Trophoblast cell (in vitro differentiated cells and primary cell): Measurements from ENCODE around the gene EPHB6.

Experiments
- DNase-seq, 2 donors: peaks; one replicate each; pipeline ENCODE4 v3.0.0-alpha.2; 2016
- H2AFZ ChIP-seq: 2 replicates; pipeline ENCODE4 v1.6.1; 2013; ENCODE audit warnings: low read length, moderate library complexity, mild to moderate bottlenecking; ENCODE audit not compliant: insufficient read depth, poor library complexity
- H2AK5ac ChIP-seq: 2 replicates; pipeline ENCODE4 v1.6.1; 2013; ENCODE audit warnings: mild to moderate bottlenecking, low read length
- H2BK120ac ChIP-seq: 2 replicates; pipeline ENCODE4 v1.6.1; 2013; ENCODE audit warnings: low read length, mild to moderate bottlenecking, moderate library complexity; ENCODE audit not compliant: insufficient read depth, poor library complexity
- H2BK12ac ChIP-seq: 2 replicates; pipeline ENCODE4 v1.6.1; 2013; ENCODE audit warnings: mild to moderate bottlenecking, low read length, moderate library complexity
- H2BK5ac ChIP-seq: 2 replicates; pipeline ENCODE4 v1.6.1; 2013; ENCODE audit warnings: low read length, low read depth, moderate library complexity, mild to moderate bottlenecking; ENCODE audit not compliant: poor library complexity
- H3K14ac ChIP-seq: 2 replicates; pipeline ENCODE4 v1.6.1; 2013; ENCODE audit warnings: mild to moderate bottlenecking, low read length
- H3K18ac ChIP-seq: 2 replicates; pipeline ENCODE4 v1.6.1; 2013; ENCODE audit warnings: mild to moderate bottlenecking, low read length
- H3K23ac ChIP-seq: 2 replicates; pipeline ENCODE4 v1.6.1; 2013; ENCODE audit warnings: low read length
- H3K27ac ChIP-seq: 2 replicates; pipeline ENCODE4 v1.5.1; 2013; ENCODE audit warnings: low read depth, mild to moderate bottlenecking, inconsistent platforms, low read length, moderate library complexity
- H3K27me3 ChIP-seq: 2 replicates; pipeline ENCODE4 v1.6.1; 2013; ENCODE audit warnings: inconsistent platforms, mild to moderate bottlenecking, low read length, moderate library complexity; ENCODE audit not compliant: insufficient read depth
- H3K36me3 ChIP-seq, 2 experiments: 1 replicate in 1 of 2; 2 replicates in 1 of 2; pipeline ENCODE4 v1.6.1; 2013; ENCODE audit warnings: low read length in 2 of 2, mild to moderate bottlenecking in 2 of 2, moderate library complexity in 1 of 2; ENCODE audit not compliant: insufficient read depth in 2 of 2, control insufficient read depth in 1 of 2
- H3K4ac ChIP-seq: 2 replicates; pipeline ENCODE4 v1.6.1; 2013; ENCODE audit warnings: low read depth, mild to moderate bottlenecking, low read length, moderate library complexity
- H3K4me1 ChIP-seq, 2 experiments: 1 replicate in 1 of 2; 2 replicates in 1 of 2; pipeline ENCODE4 v1.6.1; 2013; ENCODE audit warnings: low read length in 2 of 2, mild to moderate bottlenecking in 2 of 2, moderate library complexity in 1 of 2; ENCODE audit not compliant: insufficient read depth in 2 of 2, control insufficient read depth in 1 of 2
- H3K4me2 ChIP-seq: 2 replicates; pipeline ENCODE4 v1.6.1; 2013; ENCODE audit warnings: inconsistent platforms, mild to moderate bottlenecking, low read length, moderate library complexity
- H3K4me3 ChIP-seq: 2 replicates; pipeline ENCODE4 v1.5.1; 2013; ENCODE audit warnings: mild to moderate bottlenecking, low read depth, low read length, inconsistent platforms
- H3K79me1 ChIP-seq: one replicate; pipeline ENCODE4 v1.6.1; 2013; ENCODE audit warnings: low read length
- H3K79me2 ChIP-seq: 2 replicates; pipeline ENCODE4 v1.6.1; 2013; ENCODE audit warnings: low read length, mild to moderate bottlenecking; ENCODE audit not compliant: control insufficient read depth, insufficient read depth, poor library complexity
- H3K9ac ChIP-seq: 2 replicates; pipeline ENCODE4 v1.6.1; 2013; ENCODE audit warnings: mild to moderate bottlenecking, low read length
- H3K9me3 ChIP-seq: 2 replicates; pipeline ENCODE4 v1.6.1; 2013; ENCODE audit warnings: low read depth, mild to moderate bottlenecking, control low read depth, inconsistent platforms, low read length; ENCODE audit not compliant: insufficient read depth
- H4K12ac ChIP-seq: 2 replicates; pipeline ENCODE4 v1.6.1; 2013; ENCODE audit warnings: low read depth, mild to moderate bottlenecking, low read length, moderate library complexity
- H4K8ac ChIP-seq: 2 replicates; pipeline ENCODE4 v1.6.1; 2013; ENCODE audit warnings: low read depth, mild to moderate bottlenecking, low read length, moderate library complexity
- H4K91ac ChIP-seq: one replicate; pipeline ENCODE4 v1.6.1; 2013; ENCODE audit warnings: low read depth, mild to moderate bottlenecking, low read length, moderate library complexity
- WGBS: extraction: QIAGEN DNeasy Blood & Tissue Kit; methylation state at CpG from one replicate; pipeline ENCODE4 v1.1.7; 2013; ENCODE audit warnings: missing lambda C conversion rate; ENCODE audit not compliant: insufficient read length, insufficient coverage; ENCODE audit errors: extremely low coverage; 5-methylcytosine and 5-hydroxymethylcytosine counted together

Gene EPHB6

GRCh38 chr7:142807855-142808460 lies 46.9 kb upstream of the EPHB6 start:
- Histone ChIP-seq H3K27ac (no peak overlapping the region), H3K14ac (no peak overlapping the region), H2BK12ac (no peak overlapping the region), H3K4ac (no peak overlapping the region), H3K4me3 (no peak overlapping the region), H3K79me1 (peaks cover 8% of the 10 kb centered on the region), H3K4me1 (peaks cover 14 to 16% of the 10 kb centered on the region in 2 experiments), H3K9ac (no peak overlapping the region), H3K18ac (no peak overlapping the region), H4K8ac (no peak overlapping the region), H4K12ac (no peak overlapping the region), H3K36me3 (no peaks in the 10 kb centered on the region), H3K4me2 (no peak overlapping the region), H3K79me2 (no peaks in the 10 kb centered on the region), H2AFZ (no peak overlapping the region), H3K27me3 (no peaks in the 10 kb centered on the region), H2BK5ac (no peak overlapping the region), H2BK120ac (no peak overlapping the region), H2AK5ac (no peak overlapping the region), H3K23ac (no peak overlapping the region), H4K91ac (no peak overlapping the region), H3K9me3 (no peaks in the 10 kb centered on the region)
- DNase-seq, result no peak
- no CpG with 5 or more reads among the region's 3 CpGs for WGBS

- Histone ChIP-seq H2BK5ac (no peak overlapping the region), H3K14ac (no peak overlapping the region), H3K4me1 (peaks cover 16 to 19% of the 10 kb centered on the region in 2 experiments), H2BK12ac (no peak overlapping the region), H3K4me2 (no peak overlapping the region), H3K4me3 (no peak overlapping the region), H3K27me3 (no peaks in the 10 kb centered on the region), H3K9ac (no peak overlapping the region), H3K36me3 (no peaks in the 10 kb centered on the region), H3K79me2 (no peaks in the 10 kb centered on the region), H4K12ac (no peak overlapping the region), H2AK5ac (no peak overlapping the region), H3K4ac (no peak overlapping the region), H4K91ac (no peak overlapping the region), H3K79me1 (peaks cover 10% of the 10 kb centered on the region), H3K27ac (no peak overlapping the region), H3K23ac (no peak overlapping the region), H3K18ac (no peak overlapping the region), H2BK120ac (no peak overlapping the region), H2AFZ (no peak overlapping the region), H4K8ac (no peak overlapping the region), H3K9me3 (no peaks in the 10 kb centered on the region)
- DNase-seq, result no peak
Measured at GRCh38 chr7:142808461-142808801, 46.4 kb upstream of the EPHB6 start.

- Histone ChIP-seq H4K91ac (no peak overlapping the region), H3K4ac (no peak overlapping the region), H4K12ac (no peak overlapping the region), H3K79me2 (no peaks in the 10 kb centered on the region), H2AK5ac (no peak overlapping the region), H3K9me3 (no peaks in the 10 kb centered on the region), H4K8ac (no peak overlapping the region), H2BK12ac (no peak overlapping the region), H3K4me2 (no peak overlapping the region), H2BK120ac (no peak overlapping the region), H3K4me3 (no peak overlapping the region), H3K27ac (no peak overlapping the region), H3K9ac (no peak overlapping the region), H3K18ac (no peak overlapping the region), H3K14ac (no peak overlapping the region), H2BK5ac (no peak overlapping the region), H3K4me1 (peaks cover 16 to 19% of the 10 kb centered on the region in 2 experiments), H3K27me3 (no peaks in the 10 kb centered on the region), H3K36me3 (no peaks in the 10 kb centered on the region), H3K23ac (no peak overlapping the region), H2AFZ (no peak overlapping the region), H3K79me1 (peaks cover 10% of the 10 kb centered on the region)
- no peak for DNase-seq
- WGBS, result no CpG with 5 or more reads among the region's 6 CpGs
Measured at GRCh38 chr7:142808802-142809583, 45.9 kb upstream of the EPHB6 start.

GRCh38 chr7:142809671-142810070 lies 45.2 kb upstream of the EPHB6 start:
- Histone ChIP-seq H3K9me3 (no peaks in the 10 kb centered on the region), H2AFZ (no peak overlapping the region), H3K4me2 (no peak overlapping the region), H3K9ac (no peak overlapping the region), H2BK5ac (no peak overlapping the region), H3K4me1 (peaks cover 16 to 23% of the 10 kb centered on the region in 2 experiments), H3K79me2 (no peaks in the 10 kb centered on the region), H2BK120ac (no peak overlapping the region), H4K12ac (no peak overlapping the region), H3K23ac (no peak overlapping the region), H3K4ac (no peak overlapping the region), H2BK12ac (no peak overlapping the region), H3K4me3 (no peak overlapping the region), H2AK5ac (no peak overlapping the region), H3K36me3 (no peaks in the 10 kb centered on the region), H3K14ac (no peak overlapping the region), H3K27me3 (no peaks in the 10 kb centered on the region), H4K91ac (no peak overlapping the region), H3K27ac (no peak overlapping the region), H4K8ac (no peak overlapping the region), H3K79me1 (peaks cover 10% of the 10 kb centered on the region), H3K18ac (no peak overlapping the region)
- DNase-seq, result no peak
- no CpG with 5 or more reads among the region's 2 CpGs for WGBS
